22Rv1 (cell line): ENCODE results near the gene NFIX.

Experiments
- H3K27ac ChIP-seq: fragments of 450-650 bp; 2 replicates; pipeline ENCODE4 v1.5.1; 2017
- CTCF ChIP-seq: fragments of 450-650 bp; IDR thresholded peaks from 2 replicates; pipeline ENCODE4 v1.5.1; 2017; ENCODE audit warnings: mild to moderate bottlenecking
- ZFX ChIP-seq: fragments of 450-650 bp; IDR thresholded peaks from 2 replicates; pipeline ENCODE4 v1.6.1; 2017; ENCODE audit warnings: antibody characterized with exemption, borderline replicate concordance

NFIX gene

DNA sequence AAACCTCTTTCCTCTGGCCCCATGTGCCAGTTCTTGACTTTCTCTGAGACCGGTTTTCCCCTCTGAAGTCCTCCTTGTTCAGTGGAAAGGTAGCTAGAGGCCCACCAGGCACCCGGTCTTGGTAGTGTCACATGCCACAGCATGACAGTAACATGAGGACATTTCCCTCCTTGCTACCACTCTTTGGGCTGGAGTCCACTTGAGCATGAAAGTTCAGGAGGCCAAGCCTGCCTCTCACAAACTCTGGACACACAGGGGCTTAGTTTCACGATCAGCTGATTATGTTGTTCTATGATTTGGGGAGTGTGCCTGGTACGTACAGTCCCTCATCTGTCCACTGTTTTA lies 45.6 kb downstream of the NFIX start:
- H3K27ac ChIP-seq: peak overlapping the region; percentile 99
- no peak for TF ChIP-seq CTCF
- no peak for TF ChIP-seq ZFX

- no peak for TF ChIP-seq ZFX
- TF ChIP-seq CTCF: no peak
- H3K27ac ChIP-seq: peak overlapping the region; percentile 99; the same call in 1 of the 2 replicates
These were observed 47.3 kb downstream of the NFIX start for GRCh38 chr19:13042443-13043130.

DNA sequence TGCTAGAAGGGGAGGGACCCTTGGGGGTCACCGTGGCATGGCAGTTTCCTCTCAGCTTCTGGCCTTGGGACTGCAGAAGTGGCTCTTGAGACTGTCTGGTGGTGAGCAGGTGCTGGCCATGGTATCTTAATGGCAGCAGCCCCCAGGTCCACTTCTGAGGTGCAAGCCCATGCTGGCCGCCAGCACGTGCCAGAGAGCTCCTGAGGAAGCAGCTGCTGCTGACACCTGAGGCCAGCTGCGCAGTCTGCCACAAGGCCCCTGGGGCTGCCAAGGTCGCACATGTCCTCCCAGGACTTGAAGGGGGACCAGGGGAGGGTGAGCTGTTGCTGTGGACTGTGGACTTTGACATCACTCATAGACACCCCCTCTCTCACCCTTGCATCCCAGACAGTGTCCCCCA lies 48.0 kb downstream of the NFIX start:
- H3K27ac ChIP-seq: no peak overlapping the region
- TF ChIP-seq ZFX: no peak
- no peak for TF ChIP-seq CTCF

DNA sequence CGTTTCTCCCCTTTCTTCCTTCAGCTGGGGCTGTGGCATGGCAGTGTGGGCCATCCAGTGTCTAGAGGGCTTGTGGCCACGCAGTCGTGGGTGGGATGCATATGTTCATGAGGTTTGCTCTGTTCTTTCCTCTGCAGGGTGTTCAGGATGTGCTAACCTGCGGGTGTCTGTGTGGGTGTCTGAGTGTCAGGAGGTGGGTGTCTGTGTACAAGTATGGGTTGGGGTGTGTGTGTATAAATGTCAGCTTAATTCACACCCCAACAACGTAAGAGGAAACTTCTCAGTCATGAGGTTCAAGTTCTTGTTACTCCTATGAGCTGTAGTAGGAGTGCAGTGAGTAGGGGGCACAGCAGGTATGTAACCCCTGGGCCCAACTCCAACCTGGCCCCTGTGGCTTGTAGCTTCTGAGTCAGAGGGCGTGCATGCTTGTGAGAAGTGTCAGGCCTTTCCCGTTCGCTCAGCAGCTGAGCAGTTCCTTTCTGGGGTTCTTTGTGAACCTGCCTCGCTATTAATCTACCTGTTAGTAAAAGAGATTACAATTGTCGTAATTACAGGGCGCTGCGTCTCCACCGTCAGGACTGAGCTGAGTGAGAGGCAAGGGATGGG lies 49.1 kb downstream of the NFIX start:
- peak overlapping the region; percentile 13; the same call in 1 of the 2 replicates for H3K27ac ChIP-seq
- TF ChIP-seq ZFX (no peak), CTCF (no peak)

DNA sequence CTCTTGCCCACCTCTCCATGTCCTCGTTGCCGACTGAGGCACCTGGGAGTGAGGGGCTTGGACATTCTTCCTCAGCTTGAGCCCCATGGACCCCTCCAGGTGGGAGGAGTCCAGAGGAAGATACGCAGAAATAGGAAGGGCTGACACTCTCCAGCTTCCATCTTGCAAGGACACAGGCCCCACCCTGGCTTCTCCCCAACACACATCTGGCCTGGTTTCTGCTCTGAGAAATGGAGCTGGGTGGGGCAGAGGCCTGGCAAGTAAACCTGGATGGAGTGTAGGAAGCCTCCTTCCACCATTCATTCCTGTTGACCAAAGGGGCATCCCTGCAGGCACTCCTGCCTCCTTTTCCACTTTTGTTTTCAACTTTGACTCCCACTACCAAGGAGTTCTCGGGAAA lies 50.5 kb downstream of the NFIX start:
- H3K27ac ChIP-seq: 0 out of 2 replicates have a peak overlapping the region, but pooled peaks have one; percentile 12
- no peak for TF ChIP-seq CTCF
- TF ChIP-seq ZFX: no peak

GRCh38 chr19:13047374-13047773 lies 52.1 kb downstream of the NFIX start:
- H3K27ac ChIP-seq: peak overlapping the region; percentile 33; the same call in 1 of the 2 replicates

More at GRCh38 chr19:13047374-13047773, 52.1 kb downstream of the NFIX start:
- TF ChIP-seq ZFX (no peak), CTCF (no peak)
